Peyer's patch (tissue), 4 donors: ENCODE data around the gene ZNF333.

Experiments
- CTCF ChIP-seq, 6 experiments: fragments of 450-650 bp in 4 of 6; fragments of 200-600 bp in 2 of 6; sonication (generic) in 1 of 6; IDR thresholded peaks; one replicate each; pipeline ENCODE4 v1.5.1; 2017 to 2019; ENCODE audit warnings: antibody characterized with exemption in 6 of 6, mild to moderate bottlenecking in 3 of 6, moderate library complexity in 1 of 6
- POLR2A ChIP-seq, 2 donors: fragments of 450-650 bp; IDR thresholded peaks; one replicate each; pipeline ENCODE4 v1.5.1; 2017; ENCODE audit warnings: antibody characterized with exemption in 2 of 2, mild to moderate bottlenecking in 2 of 2, moderate library complexity in 2 of 2

- TF ChIP-seq CTCF (IDR thresholded peaks at IDR 0.05) (no peak), POLR2A (IDR thresholded peaks at IDR 0.05) (no peak)
These were observed 28.4 kb upstream of the ZNF333 start for GRCh38 chr19:14661372-14661924.
